H1 (cell line): Measurements from ENCODE around the gene FLT4. TPM values are rescaled to one million over a fixed set of nuclear protein-coding genes. Genes with fewer than 3 reads are reported as not detected.

Source experiments
- EP300 ChIP-seq, 2 experiments: IDR thresholded peaks; 1 replicate in 1 of 2; 2 replicates in 1 of 2; pipeline ENCODE4 v1.6.1; 2011 to 2012; ENCODE audit warnings: low read depth in 2 of 2, low read length in 2 of 2, mild to moderate bottlenecking in 2 of 2, borderline replicate concordance in 1 of 2, inconsistent platforms in 1 of 2, moderate library complexity in 1 of 2
- NANOG ChIP-seq: IDR thresholded peaks from 2 replicates; pipeline ENCODE4 v1.6.1; 2011; ENCODE audit warnings: low read length, low read depth, mild to moderate bottlenecking, inconsistent platforms; ENCODE audit not compliant: insufficient read depth, poor library complexity, severe bottlenecking
- RNF2 ChIP-seq: fragments of 200-900, 300-1000 bp; sonication (generic); IDR thresholded peaks from 2 replicates; pipeline ENCODE4 v1.7.1; 2016; ENCODE audit warnings: borderline replicate concordance, low read depth, mild to moderate bottlenecking, antibody characterized with exemption, low read length; ENCODE audit not compliant: poor library complexity, severe bottlenecking; ENCODE audit errors: missing control alignments
- SP1 ChIP-seq: IDR thresholded peaks from 2 replicates; pipeline ENCODE4 v1.6.1; 2011; ENCODE audit warnings: low read depth, low read length
- SRF ChIP-seq: IDR thresholded peaks from 2 replicates; pipeline ENCODE4 v1.6.1; 2011; ENCODE audit warnings: mild to moderate bottlenecking, low read depth, low read length, moderate library complexity
- polyA plus RNA-seq, 7 experiments: library from polyadenylated mRNA; depleted of rRNA in 3 of 7; stranded (reverse) in 5 of 7; unstranded in 2 of 7; fragments of >200 nt in 5 of 7; fragments of 200-250 nt in 2 of 7; gene quantifications; 1 replicate in 5 of 7; 2 replicates in 1 of 7; 4 replicates in 1 of 7; pipeline versions ENCODE4 v1.2.1 to v1.2.3, GENCODE V29; 2011 to 2013; ENCODE audit warnings: missing spikeins in 2 of 7, mixed read lengths in 2 of 7
- total RNA-seq: library from RNA; stranded (reverse); fragmentation: NEBNext Ultra II Directional; extraction: Animal tissue kit (Norgen Biotek cat#: 25700); gene quantifications from 2 replicates; pipeline ENCODE4 v1.2.1, GENCODE V29; 2021
- TF ChIP-seq, protein P1 (sequence below): IDR thresholded peaks from 2 replicates; pipeline ENCODE4 v1.6.1; 2011; ENCODE audit warnings: low read depth, mild to moderate bottlenecking, low read length; ENCODE audit not compliant: insufficient read depth

Gene FLT4
- total and polyA plus RNA-seq, 2 of the 8 experiments (the other 6 are each of a cell fraction or from before 2014, with no cell fraction given) = 6.5 to 7.7 TPM

- TF ChIP-seq, protein P1, sequence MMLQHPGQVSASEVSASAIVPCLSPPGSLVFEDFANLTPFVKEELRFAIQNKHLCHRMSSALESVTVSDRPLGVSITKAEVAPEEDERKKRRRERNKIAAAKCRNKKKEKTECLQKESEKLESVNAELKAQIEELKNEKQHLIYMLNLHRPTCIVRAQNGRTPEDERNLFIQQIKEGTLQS = no peak
- TF ChIP-seq EP300 (IDR thresholded peaks at IDR 0.05; ENCODE audit: borderline replicate concordance in 1 of 2, low read depth in 2 of 2, low read length in 2 of 2) (no peak), NANOG (no peak), SRF (no peak), RNF2 (no peak), SP1 (no peak)
Measured at GRCh38 chr5:180621311-180621710, 28.1 kb downstream of the FLT4 start (continued).
